Measurements from ENCODE around the gene PCDHGA12. TPM values are rescaled to one million over a fixed set of nuclear protein-coding genes. Genes with fewer than 3 reads are reported as not detected.

The PCDHGA12 gene
- 1.5 and 4.9 TPM in 2 replicates for total RNA-seq

GRCh38 chr5:141430332-141431113 is at the start of gene PCDHGA12:
Gene PCDHGA12, plus strand, starts transcription at chr5:141430507. Its CDS starts 253 bp downstream, at chr5:141430760.

GRCh38 chr5:141382469-141383294 is 47.6 kb upstream of the PCDHGA12 start, which contains the start of gene PCDHGA7:
Gene PCDHGA7, plus strand, starts transcription at chr5:141382742. Its CDS starts 158 bp downstream, at chr5:141382900.

GRCh38 chr5:141387557-141388311 is 42.6 kb upstream of the PCDHGA12 start, which contains the start of gene PCDHGB4:
Gene PCDHGB4, plus strand, starts transcription at chr5:141387698. Its CDS starts 187 bp downstream, at chr5:141387885.

GRCh38 chr5:141392429-141393198 is 37.7 kb upstream of the PCDHGA12 start, which contains the start of gene PCDHGA8:
Gene PCDHGA8, plus strand, starts transcription at chr5:141392633. Its CDS starts 181 bp downstream, at chr5:141392814.

GRCh38 chr5:141397756-141398551 is 32.4 kb upstream of the PCDHGA12 start, which contains the start of gene PCDHGB5:
Gene PCDHGB5, plus strand, starts transcription at chr5:141397947. Its CDS starts 181 bp downstream, at chr5:141398128.

GRCh38 chr5:141402553-141403243 is 27.6 kb upstream of the PCDHGA12 start, which contains the start of gene PCDHGA9:
Gene PCDHGA9, plus strand, starts transcription at chr5:141402778. Its CDS starts 175 bp downstream, at chr5:141402953.

GRCh38 chr5:141407790-141408505 is 22.4 kb upstream of the PCDHGA12 start, which contains the start of gene PCDHGB6:
Gene PCDHGB6, plus strand, starts transcription at chr5:141408021. Its CDS starts 182 bp downstream, at chr5:141408203.

GRCh38 chr5:141412854-141413539 is 17.3 kb upstream of the PCDHGA12 start, which contains the start of gene PCDHGA10:
Gene PCDHGA10, plus strand, starts transcription at chr5:141412987. Its CDS starts 189 bp downstream, at chr5:141413176.

GRCh38 chr5:141417494-141418172 is 12.7 kb upstream of the PCDHGA12 start, which contains the start of gene PCDHGB7:
Gene PCDHGB7, plus strand, starts transcription at chr5:141417677. Its CDS starts 183 bp downstream, at chr5:141417860.

GRCh38 chr5:141420855-141421488 is 9.3 kb upstream of the PCDHGA12 start, which contains the start of gene PCDHGA11:
Gene PCDHGA11, plus strand, starts transcription at chr5:141421051. Its CDS starts 177 bp downstream, at chr5:141421228.

GRCh38 chr5:141475625-141476131 is 45.4 kb downstream of the PCDHGA12 start, which contains the start of gene PCDHGC3:
Gene PCDHGC3, plus strand, starts transcription at chr5:141475966. Its CDS starts 151 bp downstream, at chr5:141476117.

Other genes starting within 250 kb of the PCDHGA12 start
- 0.33 and 0.69 TPM in 2 replicates for gene PCDHB16, start 248.1 kb upstream of the PCDHGA12 start, total RNA-seq
- 0.22 and 0.26 TPM in 2 replicates for gene PCDHB9, start 243.3 kb upstream of the PCDHGA12 start, total RNA-seq
- gene PCDHB10, start 238.2 kb upstream of the PCDHGA12 start, total RNA-seq, result 0.98 and 1.0 TPM in 2 replicates
- 0.43 and 0.77 TPM in 2 replicates for gene PCDHB11, start 230.9 kb upstream of the PCDHGA12 start, total RNA-seq
- gene PCDHB12, start 221.8 kb upstream of the PCDHGA12 start, total RNA-seq, result 0.33 and 0.60 TPM in 2 replicates
- 1.1 and 1.3 TPM in 2 replicates for gene PCDHB13, start 216.6 kb upstream of the PCDHGA12 start, total RNA-seq
- gene PCDHB14, start 207.2 kb upstream of the PCDHGA12 start, total RNA-seq, result 0.86 and 0.98 TPM in 2 replicates
- 0.43 and 0.86 TPM in 2 replicates for gene PCDHB15, start 185.1 kb upstream of the PCDHGA12 start, total RNA-seq
- gene SLC25A2, start 126.5 kb upstream of the PCDHGA12 start, total RNA-seq, result 0.09 and 0.22 TPM in 2 replicates
- 78.7 and 81.5 TPM in 2 replicates for gene TAF7, start 109.7 kb upstream of the PCDHGA12 start, total RNA-seq
- 0.34 and 0.43 TPM in 2 replicates for gene PCDHGA1, start 100.0 kb upstream of the PCDHGA12 start, total RNA-seq
- 0.86 and 1.1 TPM in 2 replicates for gene PCDHGA2, start 91.7 kb upstream of the PCDHGA12 start, total RNA-seq
- 0.54 and 0.69 TPM in 2 replicates for gene PCDHGA3, start 86.7 kb upstream of the PCDHGA12 start, total RNA-seq
- 0.76 and 1.6 TPM in 2 replicates for gene PCDHGB1, start 80.4 kb upstream of the PCDHGA12 start, total RNA-seq
- gene PCDHGA4, start 75.5 kb upstream of the PCDHGA12 start, total RNA-seq, result 2.0 and 2.6 TPM in 2 replicates
- gene PCDHGB2, start 70.5 kb upstream of the PCDHGA12 start, total RNA-seq, result 1.3 and 2.7 TPM in 2 replicates
- 0.43 and 0.77 TPM in 2 replicates for gene PCDHGA5, start 66.3 kb upstream of the PCDHGA12 start, total RNA-seq
- gene PCDHGB3, start 60.3 kb upstream of the PCDHGA12 start, total RNA-seq, result 2.6 and 4.3 TPM in 2 replicates
- gene PCDHGA6, start 56.6 kb upstream of the PCDHGA12 start, total RNA-seq, result 2.4 and 2.9 TPM in 2 replicates
- 0.65 and 1.4 TPM in 2 replicates for gene PCDHGA7, start 47.8 kb upstream of the PCDHGA12 start, total RNA-seq
- 6.7 and 11.3 TPM in 2 replicates for gene PCDHGB4, start 42.8 kb upstream of the PCDHGA12 start, total RNA-seq
- gene PCDHGA8, start 37.9 kb upstream of the PCDHGA12 start, total RNA-seq, result 0.54 and 1.5 TPM in 2 replicates
- 8.3 and 11.8 TPM in 2 replicates for gene PCDHGB5, start 32.6 kb upstream of the PCDHGA12 start, total RNA-seq
- gene PCDHGA9, start 27.7 kb upstream of the PCDHGA12 start, total RNA-seq, result 2.0 and 3.2 TPM in 2 replicates
- 2.1 and 3.7 TPM in 2 replicates for gene PCDHGB6, start 22.5 kb upstream of the PCDHGA12 start, total RNA-seq
- 5.2 and 6.0 TPM in 2 replicates for gene PCDHGA10, start 17.5 kb upstream of the PCDHGA12 start, total RNA-seq
- 10.9 and 11.5 TPM in 2 replicates for gene PCDHGB7, start 12.8 kb upstream of the PCDHGA12 start, total RNA-seq
- gene PCDHGA11, start 9.5 kb upstream of the PCDHGA12 start, total RNA-seq, result 6.7 and 7.5 TPM in 2 replicates
- gene PCDHGC3, start 45.5 kb downstream of the PCDHGA12 start, total RNA-seq, result 17.4 and 20.5 TPM in 2 replicates
- gene PCDHGC4, start 54.5 kb downstream of the PCDHGA12 start, total RNA-seq, result 0.65 and 0.95 TPM in 2 replicates
- 0.33 and 0.52 TPM in 2 replicates for gene PCDHGC5, start 58.6 kb downstream of the PCDHGA12 start, total RNA-seq
- gene DIAPH1, start 188.5 kb downstream of the PCDHGA12 start, total RNA-seq, result 33.9 and 38.7 TPM in 2 replicates
- 55.4 and 56.6 TPM in 2 replicates for gene HDAC3, start 206.3 kb downstream of the PCDHGA12 start, total RNA-seq
- gene RELL2, start 206.5 kb downstream of the PCDHGA12 start, total RNA-seq, result 4.7 and 7.3 TPM in 2 replicates
- gene FCHSD1, start 220.9 kb downstream of the PCDHGA12 start, total RNA-seq, result 13.0 and 15.6 TPM in 2 replicates

Measured in dermis lymphatic vessel endothelial cell (primary cell).